Measurements from ENCODE around the gene CISD3.

- no peak for TF ChIP-seq CTCF (IDR thresholded peaks at IDR 0.05 in 2 of 3, conservative IDR thresholded peaks at IDR 0.05 in 1 of 3; ENCODE audit: control insufficient read depth in 2 of 3, extremely low read depth in 1 of 3, insufficient read depth in 1 of 3, low read depth in 3 of 3, low read length in 3 of 3)
- no peak for TF ChIP-seq REST (IDR thresholded peaks at IDR 0.05; ENCODE audit: low read depth, low read length)
- no peak for TF ChIP-seq NR2F1 (conservative IDR thresholded peaks at IDR 0.05)
- no peak for TF ChIP-seq EZH2 (IDR thresholded peaks at IDR 0.05; ENCODE audit: borderline replicate concordance, control insufficient read depth, low read depth, low read length)
- TF ChIP-seq POLR2A (IDR thresholded peaks at IDR 0.05; ENCODE audit: low read depth, low read length): no peak
- no peak for TF ChIP-seq POLR2AphosphoS5 (IDR thresholded peaks at IDR 0.05; ENCODE audit: low read length)
- TF ChIP-seq CEBPB (IDR thresholded peaks at IDR 0.05; ENCODE audit: borderline replicate concordance in 1 of 2, low read depth in 2 of 2, low read length in 2 of 2): no peak
- TF ChIP-seq ESRRA (IDR thresholded peaks at IDR 0.05; ENCODE audit: low read length): no peak
Measured at GRCh38 chr17:38685491-38685890, 44.6 kb upstream of the CISD3 start.

All from GM12878 (cell line).